GM12872 (cell line): ENCODE measurements around the gene CARNS1.

ENCODE experiments used
- CTCF ChIP-seq: IDR thresholded peaks from 3 replicates; pipeline ENCODE4 v1.5.1; 2011; ENCODE audit warnings: low read depth, mild to moderate bottlenecking, low read length, moderate library complexity; ENCODE audit not compliant: insufficient read depth

The CARNS1 gene

GRCh38 chr11:67373648-67374570 is 41.6 kb upstream of the CARNS1 start:
- peak; percentile 72 for TF ChIP-seq CTCF

- no peak for TF ChIP-seq CTCF
Measured at GRCh38 chr11:67374571-67375281, 40.8 kb upstream of the CARNS1 start.

- no peak for TF ChIP-seq CTCF
Measured at GRCh38 chr11:67375320-67376055, 40.0 kb upstream of the CARNS1 start.

- TF ChIP-seq CTCF: no peak
Measured at GRCh38 chr11:67376063-67376820, 39.2 kb upstream of the CARNS1 start.

- no peak for TF ChIP-seq CTCF
Measured at GRCh38 chr11:67376873-67377808, 38.3 kb upstream of the CARNS1 start.

- TF ChIP-seq CTCF: no peak
Measured at GRCh38 chr11:67378544-67378943, 36.9 kb upstream of the CARNS1 start.
